HepG2 (cell line): ENCODE results near the gene SZRD1. TPM values are rescaled to one million over a fixed set of nuclear protein-coding genes. Genes with fewer than 3 reads are reported as not detected.

ENCODE experiments used
- HCFC1 ChIP-seq: fragments of 150-350 bp; IDR thresholded peaks from 2 replicates; pipeline ENCODE4 v1.6.1; 2014; ENCODE audit warnings: low read depth, low read length
- HNRNPH1 ChIP-seq: fragments of 200-400 bp; formaldehyde crosslinking; optimal IDR thresholded peaks from 2 replicates; pipeline ENCODE3; 2017; ENCODE audit warnings: mild to moderate bottlenecking, low read depth, low read length
- IKZF5 ChIP-seq: IDR thresholded peaks from 2 replicates; pipeline ENCODE4 v1.6.1; 2018; ENCODE audit warnings: missing genetic modification reagents, mild to moderate bottlenecking, missing compliant biosample characterization
- KIAA2018 ChIP-seq: sonication (generic); formaldehyde crosslinking; IDR thresholded peaks from 2 replicates; pipeline ENCODE4 v1.5.0; 2020; ENCODE audit warnings: mild to moderate bottlenecking, missing genetic modification reagents, borderline replicate concordance
- KLF9 ChIP-seq: IDR thresholded peaks from 2 replicates; pipeline ENCODE4 v1.6.1; 2016; ENCODE audit warnings: low read depth
- KMT2B ChIP-seq: IDR thresholded peaks from 2 replicates; pipeline ENCODE4 v1.6.1; 2016; ENCODE audit warnings: missing genetic modification reagents, missing compliant biosample characterization
- MAFG ChIP-seq: sonication (generic); formaldehyde crosslinking; IDR thresholded peaks from 2 replicates; pipeline ENCODE4 v1.5.1; 2020; ENCODE audit warnings: mild to moderate bottlenecking, missing genetic modification reagents
- PAWR ChIP-seq: sonication (generic); formaldehyde crosslinking; IDR thresholded peaks from 2 replicates; pipeline ENCODE4 v1.4.0; 2020; ENCODE audit warnings: missing genetic modification reagents, mild to moderate bottlenecking, borderline replicate concordance
- TAF1 ChIP-seq: sonication (generic); formaldehyde crosslinking; IDR thresholded peaks from 2 replicates; pipeline ENCODE4 v1.4.0; 2020; ENCODE audit warnings: missing genetic modification reagents
- TFE3 ChIP-seq: IDR thresholded peaks from 2 replicates; pipeline ENCODE4 v1.6.1; 2016
- ZNF160 ChIP-seq: sonication (generic); formaldehyde crosslinking; IDR thresholded peaks from 2 replicates; pipeline ENCODE4 v1.8.0; 2022; ENCODE audit warnings: mild to moderate bottlenecking, inconsistent platforms, missing genetic modification reagents
- ZXDC ChIP-seq: sonication (generic); formaldehyde crosslinking; IDR thresholded peaks from 2 replicates; pipeline ENCODE4 v1.5.0; 2020; ENCODE audit warnings: mild to moderate bottlenecking, missing genetic modification reagents
- polyA plus RNA-seq, 8 experiments: library from polyadenylated mRNA; depleted of rRNA in 3 of 8; stranded (reverse) in 7 of 8; unstranded in 1 of 8; fragments of >200 nt; fragmentation: Illumina TruSeq in 4 of 8; extraction: Trizol in 4 of 8; gene quantifications; 2 replicates each; pipeline versions ENCODE4 v1.2.1 to v1.2.3, GENCODE V29; 2011 to 2016; ENCODE audit warnings: low read depth in 4 of 8, missing spikeins in 1 of 8, mixed read lengths in 1 of 8; ENCODE audit not compliant: insufficient read depth in 1 of 8
- total RNA-seq, 5 experiments: library from RNA; depleted of rRNA; stranded (reverse); fragments of >200 nt; fragmentation: Illumina TruSeq; extraction: Trizol; gene quantifications; 2 replicates each; pipeline ENCODE4 v1.2.3, GENCODE V29; 2016; ENCODE audit warnings: low read depth in 1 of 5

SZRD1 gene
- total and polyA plus RNA-seq, 2 of the 13 experiments (the other 11 are each of a cell fraction or from before 2014, with no cell fraction given), result 28.5 to 41.4 TPM

- TF ChIP-seq IKZF5 (CRISPR knock-in tag) (peak; percentile 95), MAFG (no peak), TFE3 (CRISPR knock-in tag) (peak; percentile 71), PAWR (CRISPR knock-in tag) (0 out of 2 replicates have a peak, but pooled peaks have one; percentile 38), KLF9 (CRISPR knock-in tag) (peak; percentile 92), KMT2B (CRISPR knock-in tag) (peak; percentile 97), TAF1 (CRISPR knock-in tag) (peak; percentile 89), ZNF160 (CRISPR knock-in tag) (peak; percentile 66; the same call in 1 of the 2 replicates), KIAA2018 (no peak), HNRNPH1 (no peak), HCFC1 (peak; percentile 59; the same call in 1 of the 2 replicates), ZXDC (CRISPR knock-in tag) (peak; percentile 84; the same call in 1 of the 2 replicates)
Measured at GRCh38 chr1:16440470-16441281, 73.6 kb downstream of the SZRD1 start, which contains the start of gene NECAP2 (continued).
